ENCODE data around the gene DTNB.
"Not testable (repeated sequence)": the region's sequence is repeated elsewhere in the genome, so short reads cannot be mapped to it uniquely, and the experiment has no call there.

DTNB gene

GRCh38 chr2:25682082-25682481 is 8.7 kb upstream of the DTNB start:
- DNase-seq (ENCODE audit: low spot score): no peak

- DNase-seq (ENCODE audit: low spot score): no peak
Measured at GRCh38 chr2:25677877-25678276, 4.5 kb upstream of the DTNB start.

GRCh38 chr2:25674077-25674362 is 643 bp upstream of the DTNB start:
- no peak for DNase-seq (ENCODE audit: low spot score)

- peak; percentile 82 for DNase-seq (ENCODE audit: low spot score)
Measured at GRCh38 chr2:25672494-25673299, 680 bp downstream of the DTNB start.

- no peak for DNase-seq (ENCODE audit: low spot score)
Measured at GRCh38 chr2:25671622-25672021, 1.8 kb downstream of the DTNB start.

- DNase-seq (ENCODE audit: low spot score): no peak
Measured at GRCh38 chr2:25669520-25669919, 3.9 kb downstream of the DTNB start.

- DNase-seq (ENCODE audit: low spot score): no peak
Measured at GRCh38 chr2:25666218-25666617, 7.2 kb downstream of the DTNB start.

- DNase-seq (ENCODE audit: low spot score): not testable (repeated sequence)
Measured at GRCh38 chr2:25665429-25665828, 7.9 kb downstream of the DTNB start.

- no peak for DNase-seq (ENCODE audit: low spot score)
Measured at GRCh38 chr2:25664965-25665307, 8.4 kb downstream of the DTNB start.

- DNase-seq (ENCODE audit: low spot score): peak; percentile 55
Measured at GRCh38 chr2:25664183-25664964, 9.0 kb downstream of the DTNB start.

GRCh38 chr2:25655316-25655715 is 18.1 kb downstream of the DTNB start:
- no peak for DNase-seq (ENCODE audit: low spot score)

GRCh38 chr2:25654801-25655200 is 18.6 kb downstream of the DTNB start:
- DNase-seq (ENCODE audit: low spot score): no peak

- no peak for DNase-seq (ENCODE audit: low spot score)
Measured at GRCh38 chr2:25651782-25652455, 21.5 kb downstream of the DTNB start.

- no peak for DNase-seq (ENCODE audit: low spot score)
Measured at GRCh38 chr2:25651066-25651465, 22.3 kb downstream of the DTNB start.

GRCh38 chr2:25650256-25650655 is 23.1 kb downstream of the DTNB start:
- no peak for DNase-seq (ENCODE audit: low spot score)

GRCh38 chr2:25649786-25650185 is 23.6 kb downstream of the DTNB start:
- no peak for DNase-seq (ENCODE audit: low spot score)

- no peak for DNase-seq (ENCODE audit: low spot score)
Measured at GRCh38 chr2:25642298-25642697, 31.1 kb downstream of the DTNB start.

- DNase-seq (ENCODE audit: low spot score): no peak
Measured at GRCh38 chr2:25639696-25640095, 33.7 kb downstream of the DTNB start.

- DNase-seq (ENCODE audit: low spot score): no peak
Measured at GRCh38 chr2:25639131-25639530, 34.2 kb downstream of the DTNB start.

- DNase-seq (ENCODE audit: low spot score): no peak
Measured at GRCh38 chr2:25635797-25636196, 37.6 kb downstream of the DTNB start.

- not testable (repeated sequence) for DNase-seq (ENCODE audit: low spot score)
Measured at GRCh38 chr2:25633801-25634200, 39.6 kb downstream of the DTNB start.

- DNase-seq (ENCODE audit: low spot score): no peak
Measured at GRCh38 chr2:25632396-25632795, 41.0 kb downstream of the DTNB start.

GRCh38 chr2:25624635-25625034 is 48.7 kb downstream of the DTNB start:
- no peak for DNase-seq (ENCODE audit: low spot score)

All from D341Med (cell line).